ENCODE measurements around the gene GPX4.

- TF ChIP-seq RFXAP (CRISPR knock-in tag; IDR thresholded peaks at IDR 0.05; ENCODE audit: borderline replicate concordance) (no peak), TBL1XR1 (IDR thresholded peaks at IDR 0.05; ENCODE audit: borderline replicate concordance, low read length, partially characterized antibody) (no peak), POLR2AphosphoS5 (IDR thresholded peaks at IDR 0.05; ENCODE audit: low read depth, low read length) (no peak), SOX6 (IDR thresholded peaks at IDR 0.05) (no peak), SOX6 (CRISPR knock-in tag; IDR thresholded peaks at IDR 0.05) (no peak), SUZ12 (IDR thresholded peaks at IDR 0.05; ENCODE audit: low read depth, low read length) (no peak)
These were observed 29.8 kb upstream of the GPX4 start for GRCh38 chr19:1073956-1074517.
